ENCODE measurements around the gene SSC4D. TPM values are rescaled to one million over a fixed set of nuclear protein-coding genes. Genes with fewer than 3 reads are reported as not detected.

Gene SSC4D
- total RNA-seq, 4 donors from 2014 or later: 0.88 to 11.1 (median 3.5) TPM

DNA sequence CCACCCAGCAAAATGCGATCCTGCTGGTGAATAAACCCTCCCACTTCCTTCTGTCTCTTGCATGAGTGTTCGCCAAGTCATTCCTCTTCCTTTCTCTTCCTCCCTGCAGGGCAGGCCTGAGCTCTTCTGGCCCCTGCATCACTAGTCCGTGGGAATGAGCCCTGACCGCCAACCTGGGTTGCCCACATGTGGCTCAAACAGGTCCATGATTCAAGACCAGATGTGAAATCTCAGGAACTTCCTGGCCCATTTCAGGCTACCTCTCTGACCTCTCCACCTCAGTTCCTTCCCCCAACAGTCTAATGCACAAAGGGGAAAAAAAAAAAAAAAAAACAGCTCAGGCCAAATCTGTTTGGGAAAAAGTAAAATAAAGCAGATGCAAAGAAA lies 45.3 kb downstream of the SSC4D start:
- TF ChIP-seq, protein P1, sequence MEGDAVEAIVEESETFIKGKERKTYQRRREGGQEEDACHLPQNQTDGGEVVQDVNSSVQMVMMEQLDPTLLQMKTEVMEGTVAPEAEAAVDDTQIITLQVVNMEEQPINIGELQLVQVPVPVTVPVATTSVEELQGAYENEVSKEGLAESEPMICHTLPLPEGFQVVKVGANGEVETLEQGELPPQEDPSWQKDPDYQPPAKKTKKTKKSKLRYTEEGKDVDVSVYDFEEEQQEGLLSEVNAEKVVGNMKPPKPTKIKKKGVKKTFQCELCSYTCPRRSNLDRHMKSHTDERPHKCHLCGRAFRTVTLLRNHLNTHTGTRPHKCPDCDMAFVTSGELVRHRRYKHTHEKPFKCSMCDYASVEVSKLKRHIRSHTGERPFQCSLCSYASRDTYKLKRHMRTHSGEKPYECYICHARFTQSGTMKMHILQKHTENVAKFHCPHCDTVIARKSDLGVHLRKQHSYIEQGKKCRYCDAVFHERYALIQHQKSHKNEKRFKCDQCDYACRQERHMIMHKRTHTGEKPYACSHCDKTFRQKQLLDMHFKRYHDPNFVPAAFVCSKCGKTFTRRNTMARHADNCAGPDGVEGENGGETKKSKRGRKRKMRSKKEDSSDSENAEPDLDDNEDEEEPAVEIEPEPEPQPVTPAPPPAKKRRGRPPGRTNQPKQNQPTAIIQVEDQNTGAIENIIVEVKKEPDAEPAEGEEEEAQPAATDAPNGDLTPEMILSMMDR (IDR thresholded peaks at IDR 0.05; ENCODE audit: low read depth): no peak

DNA sequence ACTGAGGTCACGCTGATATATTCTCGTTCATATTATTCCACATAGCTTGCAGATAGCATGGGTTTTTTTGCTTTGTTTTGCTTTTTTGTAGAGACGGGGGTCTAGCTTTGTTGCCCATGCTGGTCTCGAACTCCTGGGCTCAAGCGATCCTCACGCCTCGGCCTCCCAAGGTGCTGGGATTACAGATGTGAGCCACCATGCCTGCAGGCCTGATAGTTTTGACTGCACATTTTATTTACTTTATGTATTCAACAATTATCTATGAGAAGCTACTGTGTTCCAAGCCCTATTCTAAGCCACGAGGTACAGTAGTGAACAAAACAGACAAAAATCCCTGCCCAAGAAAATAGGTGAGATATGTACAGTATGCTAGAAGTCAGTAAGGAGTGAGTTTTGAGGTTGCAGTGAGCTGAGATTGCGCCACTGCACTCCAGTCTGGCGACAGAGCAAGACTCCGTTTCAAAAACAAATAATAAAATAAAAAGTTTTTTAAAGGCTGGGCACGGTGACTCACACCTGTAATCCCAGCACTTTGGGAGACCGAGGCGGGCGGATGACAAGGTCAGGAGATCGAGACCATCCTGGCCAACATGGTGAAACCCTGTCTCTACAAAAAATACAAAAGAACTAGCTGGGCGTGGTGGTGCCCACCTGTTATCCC lies 49.4 kb downstream of the SSC4D start:
- TF ChIP-seq, protein P1 (IDR thresholded peaks at IDR 0.05; ENCODE audit: low read depth): no peak

DNA sequence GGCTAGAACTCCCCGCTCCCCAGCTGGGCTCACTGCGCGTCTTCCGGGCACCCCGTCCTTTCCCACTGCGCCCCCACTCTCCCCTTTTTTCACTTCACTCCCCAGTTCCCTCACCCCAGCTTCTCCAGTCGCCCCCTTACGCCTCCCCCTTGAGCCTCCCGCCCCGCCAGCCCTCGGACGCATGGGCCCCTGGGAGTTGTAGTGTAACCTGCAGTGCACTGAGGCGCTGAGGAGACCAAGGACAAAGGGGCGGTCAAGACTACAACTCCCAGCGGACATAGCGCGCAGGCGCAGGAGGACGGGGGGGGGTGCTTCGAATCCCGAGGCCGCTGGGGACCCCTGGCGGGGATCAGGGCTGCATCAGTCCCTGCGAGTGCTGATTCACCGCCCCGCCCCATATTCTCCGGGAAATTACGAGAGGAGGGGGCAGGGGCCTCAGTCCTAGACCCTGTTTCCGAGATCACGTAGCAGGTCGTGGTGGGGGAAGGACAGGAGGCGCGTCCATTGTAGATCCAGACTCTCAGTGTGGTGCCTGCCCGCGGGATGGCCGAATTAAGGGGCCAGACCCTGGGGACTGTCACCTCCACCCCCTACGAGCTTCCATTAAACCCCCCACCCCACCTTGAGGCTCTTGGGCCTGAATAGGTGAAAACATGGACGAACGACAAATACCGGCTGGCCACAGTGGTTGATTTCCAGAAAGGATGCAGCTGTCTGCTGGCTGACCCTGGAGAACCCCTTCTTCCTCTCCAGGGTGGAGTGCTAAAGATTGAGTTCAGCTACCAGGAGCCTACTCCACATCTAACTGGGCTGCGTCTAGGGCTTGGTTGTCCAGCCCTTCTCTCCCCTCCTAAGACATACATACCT lies 50.2 kb downstream of the SSC4D start:
- TF ChIP-seq, protein P1 (IDR thresholded peaks at IDR 0.05; ENCODE audit: low read depth): no peak

DNA sequence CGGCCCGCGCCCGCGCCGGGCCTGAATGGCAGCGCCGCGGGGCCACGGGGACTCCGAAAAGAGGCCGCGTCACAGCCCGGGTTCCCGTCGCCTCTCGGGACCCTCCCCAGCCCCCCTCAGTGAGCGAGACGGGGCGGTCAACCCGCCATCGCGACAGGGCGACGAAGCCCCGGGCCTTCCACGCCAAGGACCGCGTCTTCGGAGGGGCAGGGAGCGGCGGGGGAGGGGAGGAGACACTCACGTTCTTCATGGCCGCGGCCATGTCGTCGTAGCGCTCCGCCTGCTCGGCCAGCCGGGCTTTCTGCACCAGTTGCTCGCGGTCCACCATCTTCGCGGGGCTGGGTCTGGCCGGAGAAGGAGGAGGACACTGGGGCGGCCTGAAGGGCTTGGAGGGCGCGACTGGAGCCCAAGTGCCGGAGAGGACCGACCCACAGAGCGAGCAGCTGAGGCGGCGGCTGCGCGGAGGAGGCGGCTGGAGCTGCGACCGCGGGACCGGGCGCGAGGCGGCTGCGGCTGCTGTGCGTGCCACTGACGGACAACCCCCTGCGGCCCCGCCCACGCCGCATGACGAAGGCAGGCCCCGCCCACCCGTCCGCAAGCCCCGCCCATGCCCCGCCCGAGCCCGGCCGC lies 50.9 kb downstream of the SSC4D start, which contains the start of gene YWHAG:
Gene YWHAG (minus strand): TSS at position 511 of the 630 bp plus-strand sequence. CDS start 183 bp downstream, at position 328.
- TF ChIP-seq, protein P1 (IDR thresholded peaks at IDR 0.05; ENCODE audit: low read depth): no peak

DNA sequence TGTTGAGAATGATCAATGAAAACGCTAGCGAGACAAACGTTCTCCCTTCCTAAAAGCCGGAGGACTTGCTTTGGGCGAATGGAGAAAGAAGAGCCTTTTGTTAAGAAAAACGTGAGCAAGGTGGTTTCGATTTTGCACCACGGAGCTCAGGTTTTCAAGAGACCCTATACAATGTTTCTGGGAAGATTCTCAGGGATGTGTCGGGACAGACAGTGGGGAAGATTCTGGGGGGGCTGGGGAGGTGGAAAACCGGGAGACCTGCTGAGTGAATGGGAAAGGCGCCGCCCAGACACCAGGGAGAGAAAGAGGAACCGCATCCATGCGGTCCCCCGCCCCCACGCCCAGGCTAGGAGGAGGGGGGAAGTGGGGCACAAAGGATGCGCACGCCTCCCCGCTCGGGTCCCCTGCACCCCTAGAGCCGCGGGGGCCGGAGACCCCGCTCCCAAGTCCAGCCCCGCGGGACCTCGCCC lies 51.5 kb downstream of the SSC4D start:
- TF ChIP-seq, protein P1 (IDR thresholded peaks at IDR 0.05; ENCODE audit: low read depth): no peak

DNA sequence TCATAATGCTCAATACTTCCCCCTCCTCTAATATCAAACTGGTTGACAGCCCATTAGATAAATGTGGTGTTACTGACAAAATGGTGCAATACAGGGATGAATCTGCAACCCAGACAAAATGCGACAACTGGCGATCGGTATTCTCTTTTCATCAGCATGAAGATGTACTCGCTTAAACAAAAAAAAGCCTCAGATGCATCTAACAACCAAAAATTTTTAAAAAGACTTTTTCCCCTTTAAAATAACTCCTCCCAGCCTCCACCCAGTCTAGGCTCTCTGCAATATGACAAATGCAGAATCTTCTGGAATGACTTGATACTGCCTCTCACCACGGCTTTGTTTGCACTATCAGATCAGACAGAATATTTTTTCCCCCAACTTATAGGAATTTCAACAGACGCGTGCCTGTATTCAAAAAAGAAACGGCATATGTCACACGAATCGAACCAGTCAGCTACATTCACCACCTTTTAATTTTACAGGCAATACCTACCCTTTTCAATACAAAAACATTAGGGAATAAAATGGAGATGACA lies 52.0 kb downstream of the SSC4D start:
- TF ChIP-seq, protein P1 (IDR thresholded peaks at IDR 0.05; ENCODE audit: low read depth): no peak
